Muscle of leg (tissue), 9 donors: ENCODE data around the gene PKLR. TPM values are rescaled to one million over a fixed set of nuclear protein-coding genes. Genes with fewer than 3 reads are reported as not detected.

Source experiments
- polyA plus RNA-seq, 8 donors: library from polyadenylated mRNA; unstranded; fragments of 120-200 nt; gene quantifications; one replicate each; pipeline versions ENCODE4 v1.2.1 to v1.2.3, GENCODE V29; 2013; ENCODE audit warnings: inconsistent platforms in 1 of 8, low replicate concordance in 1 of 8; ENCODE audit not compliant: insufficient read length in 8 of 8, insufficient read depth in 1 of 8
- total RNA-seq: library from RNA; stranded (reverse); fragments of 120-200 nt; gene quantifications from one replicate; pipeline ENCODE4 v1.2.4, GENCODE V29; 2013

PKLR gene
- total and polyA plus RNA-seq, 9 donors: 0.04 to 2.1 (median 0.18) TPM; not detected in 1

Other genes with a start within 250 kb of the PKLR start
- 7.5 TPM for gene EFNA4, start 237.7 kb downstream of the PKLR start, total RNA-seq
- 1 to 10 TPM; 5.6 to 9.5 (median 6.8) TPM for gene EFNA4, start 237.7 kb downstream of the PKLR start, polyA plus RNA-seq
- gene EFNA3, start 222.6 kb downstream of the PKLR start, total RNA-seq: 2.1 TPM
- 1 to 10 TPM; 1.7 to 3.9 (median 2.3) TPM for gene EFNA3, start 222.6 kb downstream of the PKLR start, polyA plus RNA-seq
- gene EFNA1, start 173.6 kb downstream of the PKLR start, total RNA-seq: 15.3 TPM
- 10 to 100 TPM; 18.3 to 37.5 (median 24.9) TPM for gene EFNA1, start 173.6 kb downstream of the PKLR start, polyA plus RNA-seq
- gene SLC50A1, start 165.6 kb downstream of the PKLR start, total RNA-seq: 18.6 TPM
- 10 to 100 TPM; 18.6 to 26.2 (median 21.4) TPM for gene SLC50A1, start 165.6 kb downstream of the PKLR start, polyA plus RNA-seq
- 21.1 TPM for gene DPM3, start 160.9 kb downstream of the PKLR start, total RNA-seq
- 10 to 100 TPM; 20.1 to 27.9 (median 23.6) TPM for gene DPM3, start 160.9 kb downstream of the PKLR start, polyA plus RNA-seq
- 70.4 TPM for gene KRTCAP2, start 128.1 kb downstream of the PKLR start, total RNA-seq
- gene KRTCAP2, start 128.1 kb downstream of the PKLR start, polyA plus RNA-seq: 10 to 100 TPM; 74.7 to 89.5 (median 87.6) TPM
- gene TRIM46, start 127.6 kb downstream of the PKLR start, total RNA-seq: 0.22 TPM
- under 1 TPM; 0.29 to 0.81 (median 0.57) TPM for gene TRIM46, start 127.6 kb downstream of the PKLR start, polyA plus RNA-seq
- gene THBS3, start 93.5 kb downstream of the PKLR start, total RNA-seq: 85.5 TPM
- 10 to 100 TPM; 62.8 to 83.2 (median 70.4) TPM for gene THBS3, start 93.5 kb downstream of the PKLR start, polyA plus RNA-seq
- gene MTX1, start 92.7 kb downstream of the PKLR start, total RNA-seq: 19.7 TPM
- 10 to 100 TPM; 19.6 to 24.5 (median 21.8) TPM for gene MTX1, start 92.7 kb downstream of the PKLR start, polyA plus RNA-seq
- 4.2 TPM for gene ENTREP3, start 46.0 kb downstream of the PKLR start, total RNA-seq
- 10 to 100 TPM; 12.3 to 21.7 (median 16.8) TPM for gene ENTREP3, start 46.0 kb downstream of the PKLR start, polyA plus RNA-seq
- gene SCAMP3, start 39.1 kb downstream of the PKLR start, total RNA-seq: 24.6 TPM
- 10 to 100 TPM; 36.3 to 51.4 (median 40.8) TPM for gene SCAMP3, start 39.1 kb downstream of the PKLR start, polyA plus RNA-seq
- 26.1 TPM for gene CLK2, start 27.9 kb downstream of the PKLR start, total RNA-seq
- 10 to 100 TPM; 39.3 to 50.9 (median 44.8) TPM for gene CLK2, start 27.9 kb downstream of the PKLR start, polyA plus RNA-seq
- gene HCN3, start 24.0 kb downstream of the PKLR start, total RNA-seq: 1.6 TPM
- 1 to 10 TPM; 3.4 to 6.7 (median 4.0) TPM for gene HCN3, start 24.0 kb downstream of the PKLR start, polyA plus RNA-seq
- gene FDPS, start 7.4 kb upstream of the PKLR start, total RNA-seq: 120 TPM
- gene FDPS, start 7.4 kb upstream of the PKLR start, polyA plus RNA-seq: 100 to 1,000 TPM; 102 to 125 (median 116) TPM
- 12.1 TPM for gene RUSC1, start 19.5 kb upstream of the PKLR start, total RNA-seq
- 10 to 100 TPM; 23.0 to 33.4 (median 27.4) TPM for gene RUSC1, start 19.5 kb upstream of the PKLR start, polyA plus RNA-seq